Rectal smooth muscle tissue (tissue), 1 donor: Measurements from ENCODE around the gene RARB.

Experiments
- H3K27ac ChIP-seq: one replicate; pipeline ENCODE4 v1.7.0; 2013; ENCODE audit warnings: low read depth, low read length, inconsistent platforms
- H3K27me3 ChIP-seq: one replicate; pipeline ENCODE4 v1.7.0; 2013; ENCODE audit warnings: low read length; ENCODE audit not compliant: control insufficient read depth, insufficient read depth
- H3K36me3 ChIP-seq: one replicate; pipeline ENCODE4 v1.7.0; 2013; ENCODE audit warnings: low read length; ENCODE audit not compliant: control insufficient read depth, insufficient read depth
- H3K4me1 ChIP-seq: one replicate; pipeline ENCODE4 v1.7.0; 2013; ENCODE audit warnings: low read length; ENCODE audit not compliant: control insufficient read depth, insufficient read depth
- H3K4me3 ChIP-seq: one replicate; pipeline ENCODE4 v1.7.0; 2013; ENCODE audit warnings: low read length
- H3K9ac ChIP-seq: one replicate; pipeline ENCODE4 v1.7.0; 2013; ENCODE audit warnings: low read length

The RARB gene

GRCh38 chr3:25469558-25469957 lies 41.5 kb downstream of the RARB start:
- no peaks in the 10 kb centered on the region for H3K27me3 ChIP-seq
- H3K9ac ChIP-seq = no peak overlapping the region
- peak overlapping the region; percentile 26 for H3K27ac ChIP-seq
- no peaks in the 10 kb centered on the region for H3K36me3 ChIP-seq
- peaks cover 14% of the 10 kb centered on the region for H3K4me1 ChIP-seq
- H3K4me3 ChIP-seq = no peak overlapping the region

- Histone ChIP-seq H3K4me1 (peaks cover 14% of the 10 kb centered on the region), H3K9ac (no peak overlapping the region), H3K27ac (no peak overlapping the region), H3K4me3 (no peak overlapping the region), H3K27me3 (no peaks in the 10 kb centered on the region), H3K36me3 (no peaks in the 10 kb centered on the region)
Observed at GRCh38 chr3:25471081-25471768, 43.2 kb downstream of the RARB start.

DNA sequence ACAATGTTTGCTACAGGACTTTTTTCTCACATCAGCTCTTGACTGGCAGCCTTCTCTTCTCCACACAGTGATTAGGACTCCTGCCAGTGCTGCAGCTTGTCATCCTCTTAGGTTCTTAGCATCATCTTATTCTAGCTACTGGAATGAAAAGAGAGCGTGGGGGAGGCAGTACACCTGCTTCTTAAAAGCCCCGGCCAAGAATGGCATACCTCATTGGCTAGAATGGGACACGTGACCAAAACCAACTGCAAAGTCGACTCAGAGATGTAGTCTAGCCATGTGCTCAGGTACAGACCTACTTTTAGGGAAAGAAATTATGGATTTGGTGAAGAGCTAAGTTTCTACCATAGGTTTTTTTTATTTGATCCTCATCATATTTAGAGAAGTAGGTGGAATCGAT lies 44.1 kb downstream of the RARB start:
- Histone ChIP-seq H3K27me3 (no peaks in the 10 kb centered on the region), H3K4me1 (peaks cover 14% of the 10 kb centered on the region), H3K4me3 (no peak overlapping the region), H3K36me3 (no peaks in the 10 kb centered on the region), H3K9ac (no peak overlapping the region), H3K27ac (no peak overlapping the region)

DNA sequence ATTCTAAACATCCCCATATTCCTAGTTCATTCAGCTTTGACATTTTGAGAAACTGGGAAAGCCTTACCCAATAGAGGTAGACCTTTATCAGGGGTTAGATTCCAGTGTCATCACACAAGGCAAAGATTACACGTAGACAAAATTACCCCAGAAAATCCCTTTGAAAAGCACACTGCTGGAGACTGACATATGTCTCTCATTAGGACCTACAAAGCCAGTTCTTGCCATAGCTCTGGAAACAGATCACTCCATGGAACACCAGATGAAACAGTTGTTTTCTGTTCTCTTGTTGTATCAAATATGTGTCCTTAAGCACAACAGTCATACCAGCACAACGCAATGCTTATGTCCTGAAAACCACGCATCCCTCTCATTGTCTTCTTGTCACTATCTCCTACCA lies 44.7 kb downstream of the RARB start:
- H3K4me3 ChIP-seq = no peak overlapping the region
- H3K4me1 ChIP-seq = peaks cover 14% of the 10 kb centered on the region
- H3K27ac ChIP-seq = no peak overlapping the region

GRCh38 chr3:25473246-25473645 lies 45.2 kb downstream of the RARB start:
- H3K36me3 ChIP-seq = no peaks in the 10 kb centered on the region
- H3K27me3 ChIP-seq = no peaks in the 10 kb centered on the region
- H3K4me3 ChIP-seq = no peak overlapping the region
- no peak overlapping the region for H3K9ac ChIP-seq
- H3K27ac ChIP-seq = no peak overlapping the region
- peaks cover 14% of the 10 kb centered on the region for H3K4me1 ChIP-seq

More for the DNA sequence above, 44.7 kb downstream of the RARB start:
- Histone ChIP-seq H3K9ac (no peak overlapping the region), H3K36me3 (no peaks in the 10 kb centered on the region), H3K27me3 (no peaks in the 10 kb centered on the region)

- Histone ChIP-seq H3K4me3 (no peak overlapping the region), H3K27me3 (no peaks in the 10 kb centered on the region), H3K9ac (no peak overlapping the region), H3K36me3 (no peaks in the 10 kb centered on the region), H3K4me1 (peaks cover 9% of the 10 kb centered on the region), H3K27ac (no peak overlapping the region)
Observed at GRCh38 chr3:25474052-25474451, 46.0 kb downstream of the RARB start.

DNA sequence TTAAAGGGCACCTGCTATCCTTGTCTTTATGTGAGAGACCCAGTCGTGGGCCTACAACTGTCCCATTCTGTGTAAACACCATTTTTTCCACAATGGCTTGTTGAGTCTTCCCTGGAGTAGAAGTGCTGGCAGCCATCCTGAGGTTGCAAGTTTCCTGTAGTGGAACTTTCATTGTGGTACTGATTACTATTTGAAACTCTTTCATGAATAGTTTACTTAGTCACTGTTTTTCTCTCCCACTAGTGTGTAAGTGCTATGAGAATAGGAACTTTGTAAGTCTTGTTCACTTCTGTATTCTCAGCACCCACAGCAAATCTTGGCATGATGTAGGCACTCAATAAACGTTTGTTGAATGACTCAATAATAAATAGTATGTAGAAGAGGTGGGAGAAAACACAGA lies 48.6 kb downstream of the RARB start:
- no peak overlapping the region for H3K4me3 ChIP-seq
- no peaks in the 10 kb centered on the region for H3K36me3 ChIP-seq
- no peak overlapping the region for H3K27ac ChIP-seq
- peaks cover 5% of the 10 kb centered on the region for H3K4me1 ChIP-seq
- H3K27me3 ChIP-seq = no peaks in the 10 kb centered on the region
- H3K9ac ChIP-seq = no peak overlapping the region

- Histone ChIP-seq H3K27ac (no peak overlapping the region), H3K36me3 (no peaks in the 10 kb centered on the region), H3K9ac (no peak overlapping the region), H3K4me1 (peaks cover 3% of the 10 kb centered on the region), H3K4me3 (no peak overlapping the region), H3K27me3 (no peaks in the 10 kb centered on the region)
Observed at GRCh38 chr3:25478211-25478757, 50.2 kb downstream of the RARB start.

- Histone ChIP-seq H3K36me3 (no peaks in the 10 kb centered on the region), H3K27ac (no peak overlapping the region), H3K4me1 (peaks cover 3% of the 10 kb centered on the region), H3K27me3 (no peaks in the 10 kb centered on the region), H3K4me3 (no peak overlapping the region), H3K9ac (no peak overlapping the region)
Observed at GRCh38 chr3:25478964-25479726, 51.1 kb downstream of the RARB start.

GRCh38 chr3:25479727-25480010 lies 51.6 kb downstream of the RARB start:
- Histone ChIP-seq H3K4me1 (peaks cover 3% of the 10 kb centered on the region), H3K4me3 (no peak overlapping the region), H3K36me3 (no peaks in the 10 kb centered on the region), H3K27ac (no peak overlapping the region), H3K9ac (no peak overlapping the region), H3K27me3 (no peaks in the 10 kb centered on the region)

- H3K36me3 ChIP-seq = no peaks in the 10 kb centered on the region
- H3K4me1 ChIP-seq = peaks cover 3% of the 10 kb centered on the region
- H3K27me3 ChIP-seq = no peaks in the 10 kb centered on the region
- no peak overlapping the region for H3K9ac ChIP-seq
- no peak overlapping the region for H3K4me3 ChIP-seq
- H3K27ac ChIP-seq = no peak overlapping the region
Observed at GRCh38 chr3:25480811-25481210, 52.7 kb downstream of the RARB start.

DNA sequence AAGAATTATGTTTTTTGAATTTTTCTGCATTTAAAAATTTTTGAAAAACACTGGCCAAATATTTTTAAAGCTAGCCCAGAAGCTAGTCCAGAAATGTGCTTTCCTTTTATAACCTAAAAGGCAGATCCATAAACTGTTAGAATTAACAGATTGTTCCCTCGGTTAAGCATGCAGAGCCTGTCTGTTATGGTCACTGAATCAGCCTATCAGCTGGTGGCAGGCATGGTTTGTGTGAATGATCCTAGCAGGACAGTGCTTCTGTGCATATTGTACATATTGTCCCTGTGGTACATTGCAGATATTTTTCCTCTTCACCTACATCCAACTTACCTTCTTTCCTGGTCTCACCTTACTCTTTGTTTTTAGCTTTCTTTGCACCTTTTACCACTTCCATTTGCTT lies 53.3 kb downstream of the RARB start:
- H3K9ac ChIP-seq = no peak overlapping the region
- H3K36me3 ChIP-seq = no peaks in the 10 kb centered on the region
- peaks cover 3% of the 10 kb centered on the region for H3K4me1 ChIP-seq
- no peaks in the 10 kb centered on the region for H3K27me3 ChIP-seq
- H3K27ac ChIP-seq = no peak overlapping the region
- H3K4me3 ChIP-seq = no peak overlapping the region

DNA sequence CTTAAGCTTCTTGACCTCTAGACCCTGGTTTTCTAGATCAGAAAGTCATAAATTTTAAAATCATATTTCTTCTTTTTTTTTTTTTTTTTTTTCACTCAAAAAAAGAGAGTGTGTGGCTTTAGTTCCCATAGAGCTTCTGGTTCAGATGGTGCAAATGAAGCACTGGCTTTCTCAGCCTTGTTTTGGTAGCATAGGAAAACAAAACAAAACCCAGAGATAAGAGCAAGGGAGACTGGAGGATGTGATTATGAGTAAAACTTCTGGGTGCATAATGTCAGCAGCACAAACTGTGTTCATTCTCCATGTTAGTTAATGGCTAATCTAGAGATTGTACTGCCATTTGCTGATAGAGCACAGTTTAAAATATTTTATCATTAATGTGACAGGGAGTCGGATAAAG lies 55.4 kb downstream of the RARB start:
- Histone ChIP-seq H3K27ac (no peak overlapping the region), H3K27me3 (no peaks in the 10 kb centered on the region), H3K9ac (no peak overlapping the region), H3K4me1 (peaks cover 3% of the 10 kb centered on the region), H3K4me3 (no peak overlapping the region), H3K36me3 (no peaks in the 10 kb centered on the region)
